ENCODE results near the gene NR1D1.

Gene NR1D1

GRCh38 chr17:40111221-40112128 is 11.1 kb upstream of the NR1D1 start:
- DNase-seq: peak; percentile 93

- no peak for DNase-seq
Observed at GRCh38 chr17:40110026-40110845, 9.8 kb upstream of the NR1D1 start.

GRCh38 chr17:40108970-40109824 is 8.8 kb upstream of the NR1D1 start:
- no peak for DNase-seq

- no peak for DNase-seq
Observed at GRCh38 chr17:40107522-40108174, 7.3 kb upstream of the NR1D1 start.

GRCh38 chr17:40106760-40107521 is 6.6 kb upstream of the NR1D1 start:
- no peak for DNase-seq

GRCh38 chr17:40105861-40106759 is 5.7 kb upstream of the NR1D1 start:
- DNase-seq: no peak

GRCh38 chr17:40104594-40105486 is 4.5 kb upstream of the NR1D1 start:
- DNase-seq: no peak

- no peak for DNase-seq
Observed at GRCh38 chr17:40103688-40104087, 3.3 kb upstream of the NR1D1 start.

- DNase-seq: no peak
Observed at GRCh38 chr17:40103071-40103661, 2.8 kb upstream of the NR1D1 start.

GRCh38 chr17:40101367-40102210 is 1.2 kb upstream of the NR1D1 start:
- no peak for DNase-seq

- DNase-seq: peak; percentile 95
Observed at GRCh38 chr17:40100669-40101366, 429 bp upstream of the NR1D1 start.

- DNase-seq: no peak
Observed at GRCh38 chr17:40099619-40100418, 570 bp downstream of the NR1D1 start.

- DNase-seq: peak; percentile 65
Observed at GRCh38 chr17:40098846-40099618, 1.4 kb downstream of the NR1D1 start.

GRCh38 chr17:40097931-40098845 is 2.2 kb downstream of the NR1D1 start:
- DNase-seq: no peak

- no peak for DNase-seq
Observed at GRCh38 chr17:40097087-40097486, 3.3 kb downstream of the NR1D1 start.
